Liver (tissue), 9 donors: ENCODE data around the gene IRF2BP2. TPM values are rescaled to one million over a fixed set of nuclear protein-coding genes. Genes with fewer than 3 reads are reported as not detected.
A peak's percentile ranks its signal among the peaks of the same experiment; 100 is the strongest.

Experiments used
- DNase-seq: peaks from one replicate; pipeline ENCODE4 v3.0.0-alpha.2; 2017; ENCODE audit warnings: low spot score
- H3K27ac ChIP-seq, 2 donors: one replicate each; pipeline ENCODE4 v1.7.0; 2013; ENCODE audit warnings: inconsistent platforms in 2 of 2, low read length in 2 of 2, control low read depth in 1 of 2, low read depth in 1 of 2, mild to moderate bottlenecking in 1 of 2
- H3K27me3 ChIP-seq, 4 donors: one replicate each; pipeline versions ENCODE4 v1.6.1 to v1.7.0; 2013; ENCODE audit warnings: low read length in 3 of 4, inconsistent platforms in 1 of 4, mild to moderate bottlenecking in 1 of 4, moderate library complexity in 1 of 4; ENCODE audit not compliant: control insufficient read depth in 4 of 4, insufficient read depth in 4 of 4
- H3K36me3 ChIP-seq, 4 donors: one replicate each; pipeline versions ENCODE4 v1.6.1 to v1.7.0; 2013; ENCODE audit warnings: low read length in 3 of 4, mild to moderate bottlenecking in 3 of 4, low read depth in 1 of 4, moderate library complexity in 1 of 4; ENCODE audit not compliant: control insufficient read depth in 4 of 4, insufficient read depth in 3 of 4
- H3K4me1 ChIP-seq, 4 donors: one replicate each; pipeline versions ENCODE4 v1.6.1 to v1.7.0; 2013; ENCODE audit warnings: low read length in 3 of 4, mild to moderate bottlenecking in 3 of 4, moderate library complexity in 1 of 4; ENCODE audit not compliant: control insufficient read depth in 4 of 4, insufficient read depth in 4 of 4
- H3K4me3 ChIP-seq, 3 donors: one replicate each; pipeline versions ENCODE4 v1.6.1 to v1.7.0; 2013; ENCODE audit warnings: low read length in 3 of 3, control low read depth in 1 of 3, low read depth in 1 of 3, mild to moderate bottlenecking in 1 of 3
- H3K9ac ChIP-seq, 2 donors: one replicate each; pipeline ENCODE4 v1.7.0; 2013; ENCODE audit warnings: low read length in 2 of 2, mild to moderate bottlenecking in 2 of 2, moderate library complexity in 2 of 2, control low read depth in 1 of 2, low read depth in 1 of 2
- H3K9me3 ChIP-seq, 4 donors: one replicate each; pipeline versions ENCODE4 v1.6.1 to v1.7.0; 2013; ENCODE audit warnings: low read length in 3 of 4; ENCODE audit not compliant: control insufficient read depth in 4 of 4
- EGR1 ChIP-seq, 2 donors: IDR thresholded peaks; 2 replicates each; pipeline ENCODE4 v1.6.1; 2016 to 2018; ENCODE audit warnings: antibody characterized with exemption in 2 of 2, low read depth in 2 of 2
- FOXA1 ChIP-seq: IDR thresholded peaks from 2 replicates; pipeline ENCODE4 v1.6.1; 2016; ENCODE audit warnings: antibody characterized with exemption
- FOXA2 ChIP-seq: IDR thresholded peaks from 2 replicates; pipeline ENCODE4 v1.6.1; 2016; ENCODE audit warnings: antibody characterized with exemption
- GABPA ChIP-seq, 2 donors: IDR thresholded peaks in 1 of 2; conservative IDR thresholded peaks in 1 of 2; 2 replicates each; pipeline ENCODE4 v1.6.1; 2016; ENCODE audit warnings: antibody characterized with exemption in 2 of 2, mild to moderate bottlenecking in 1 of 2, moderate library complexity in 1 of 2
- HNF4A ChIP-seq, 2 donors: conservative IDR thresholded peaks; 2 replicates each; pipeline ENCODE4 v1.6.1; 2016; ENCODE audit warnings: antibody characterized with exemption in 2 of 2, mild to moderate bottlenecking in 2 of 2
- HNF4G ChIP-seq: IDR thresholded peaks from 2 replicates; pipeline ENCODE4 v1.6.1; 2016; ENCODE audit warnings: antibody characterized with exemption
- JUND ChIP-seq, 2 donors: IDR thresholded peaks; 2 replicates each; pipeline ENCODE4 v1.6.1; 2016; ENCODE audit warnings: antibody characterized with exemption in 2 of 2
- MAX ChIP-seq: IDR thresholded peaks from 2 replicates; pipeline ENCODE4 v1.6.1; 2016; ENCODE audit warnings: antibody characterized with exemption
- NR2F2 ChIP-seq: IDR thresholded peaks from 2 replicates; pipeline ENCODE4 v1.6.1; 2016; ENCODE audit warnings: antibody characterized with exemption
- RAD21 ChIP-seq, 2 donors: IDR thresholded peaks; 2 replicates each; pipeline ENCODE4 v1.6.1; 2016; ENCODE audit warnings: antibody characterized with exemption in 2 of 2, mild to moderate bottlenecking in 2 of 2
- REST ChIP-seq: IDR thresholded peaks from 2 replicates; pipeline ENCODE4 v1.6.1; 2016; ENCODE audit warnings: antibody characterized with exemption, mild to moderate bottlenecking
- RXRA ChIP-seq, 2 donors: IDR thresholded peaks; 2 replicates each; pipeline ENCODE4 v1.6.1; 2017 to 2018; ENCODE audit warnings: antibody characterized with exemption in 2 of 2, mild to moderate bottlenecking in 1 of 2
- SP1 ChIP-seq: IDR thresholded peaks from 2 replicates; pipeline ENCODE4 v1.6.1; 2018; ENCODE audit warnings: antibody characterized with exemption, mild to moderate bottlenecking
- TAF1 ChIP-seq: conservative IDR thresholded peaks from 2 replicates; pipeline ENCODE4 v1.6.1; 2016; ENCODE audit warnings: antibody characterized with exemption, mild to moderate bottlenecking
- YY1 ChIP-seq: IDR thresholded peaks from 2 replicates; pipeline ENCODE4 v1.6.1; 2016; ENCODE audit warnings: antibody characterized with exemption, mild to moderate bottlenecking
- ZBTB33 ChIP-seq: IDR thresholded peaks from 2 replicates; pipeline ENCODE4 v1.6.1; 2016; ENCODE audit warnings: antibody characterized with exemption
- WGBS: extraction: QIAGEN DNeasy Blood & Tissue Kit; methylation state at CpG from one replicate; pipeline ENCODE4 v1.1.7; 2013; 5-methylcytosine and 5-hydroxymethylcytosine counted together
- polyA plus RNA-seq, 2 donors: library from polyadenylated mRNA; stranded (reverse) in 1 of 2; unstranded in 1 of 2; fragments of 200-250 nt in 1 of 2; fragments of >200 nt in 1 of 2; fragmentation: Nextera tagmentation in 1 of 2; extraction: Ambion mirVana in 1 of 2; gene quantifications; one replicate each; pipeline versions ENCODE4 v1.2.1 to v1.2.3, GENCODE V29; 2013 to 2015
- total RNA-seq, 2 donors: library from RNA; depleted of rRNA; stranded (reverse); fragments of >200 nt; gene quantifications; one replicate each; pipeline ENCODE4 v1.2.3, GENCODE V29; 2014
- TF ChIP-seq, protein P1 (sequence below): fragments of 150-350 bp; IDR thresholded peaks from 2 replicates; pipeline ENCODE4 v1.5.1; 2017; ENCODE audit warnings: improper control_type of control experiment, low read depth, low read length; ENCODE audit not compliant: missing input control
- TF ChIP-seq, protein P2 (sequence below): IDR thresholded peaks from 2 replicates; pipeline ENCODE4 v1.6.1; 2016; ENCODE audit warnings: antibody characterized with exemption
- donor health status: healthy.
- donor health status: healthy.
- donor health status: healthy.
- donor health status: healthy.
- donor health status: healthy.

Gene IRF2BP2
- total and polyA plus RNA-seq, 4 donors: 22.2 to 48.2 (median 35.4) TPM

DNA sequence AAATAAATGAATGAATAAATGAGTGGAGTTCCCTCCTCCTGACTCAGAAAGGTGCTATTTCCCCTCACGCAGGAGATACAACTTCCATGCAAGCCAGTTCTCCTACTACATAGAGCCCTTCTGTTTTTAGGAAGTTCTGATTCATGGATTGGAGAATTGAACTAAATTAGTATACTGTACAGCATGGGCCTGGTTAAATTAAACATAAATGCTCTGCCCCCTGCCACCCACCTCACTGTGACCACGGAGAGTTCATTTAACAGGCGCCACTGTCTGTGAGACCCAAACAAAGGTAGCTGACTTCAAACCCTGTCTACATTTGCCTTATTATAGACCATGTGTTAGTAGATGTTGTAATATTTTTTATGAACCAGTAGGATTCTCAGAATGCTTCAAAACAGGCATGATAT, 9.1 kb upstream of the IRF2BP2 start:
- 37% methylated on average over 3 of the region's 3 CpGs for WGBS
- DNase-seq: no peak
- Histone ChIP-seq H3K27ac (peak overlapping the region; percentile 88 to 90), H3K4me1 (peaks cover 14 to 58% (median 26%) of the 10 kb centered on the region in 4 donors), H3K27me3 (no peaks in the 10 kb centered on the region), H3K9me3 (no peaks in the 10 kb centered on the region), H3K9ac (peak overlapping the region; percentile 28 to 61), H3K36me3 (no peaks in the 10 kb centered on the region), H3K4me3 (no peak overlapping the region)
- TF ChIP-seq JUND (IDR thresholded peaks at IDR 0.05) (no peak), RXRA (IDR thresholded peaks at IDR 0.05) (no peak), EGR1 (IDR thresholded peaks at IDR 0.05; ENCODE audit: low read depth in 2 of 2) (no peak), SP1 (no peak), YY1 (no peak), ZBTB33 (no peak), REST (no peak), HNF4G (no peak), MAX (no peak), TAF1 (no peak), FOXA2 (no peak), GABPA (IDR thresholded peaks at IDR 0.05 in 1 of 2, conservative IDR thresholded peaks at IDR 0.05 in 1 of 2) (no peak), HNF4A (conservative IDR thresholded peaks at IDR 0.05) (no peak), RAD21 (IDR thresholded peaks at IDR 0.05) (no peak), NR2F2 (no peak), FOXA1 (no peak)
- TF ChIP-seq, protein P1, sequence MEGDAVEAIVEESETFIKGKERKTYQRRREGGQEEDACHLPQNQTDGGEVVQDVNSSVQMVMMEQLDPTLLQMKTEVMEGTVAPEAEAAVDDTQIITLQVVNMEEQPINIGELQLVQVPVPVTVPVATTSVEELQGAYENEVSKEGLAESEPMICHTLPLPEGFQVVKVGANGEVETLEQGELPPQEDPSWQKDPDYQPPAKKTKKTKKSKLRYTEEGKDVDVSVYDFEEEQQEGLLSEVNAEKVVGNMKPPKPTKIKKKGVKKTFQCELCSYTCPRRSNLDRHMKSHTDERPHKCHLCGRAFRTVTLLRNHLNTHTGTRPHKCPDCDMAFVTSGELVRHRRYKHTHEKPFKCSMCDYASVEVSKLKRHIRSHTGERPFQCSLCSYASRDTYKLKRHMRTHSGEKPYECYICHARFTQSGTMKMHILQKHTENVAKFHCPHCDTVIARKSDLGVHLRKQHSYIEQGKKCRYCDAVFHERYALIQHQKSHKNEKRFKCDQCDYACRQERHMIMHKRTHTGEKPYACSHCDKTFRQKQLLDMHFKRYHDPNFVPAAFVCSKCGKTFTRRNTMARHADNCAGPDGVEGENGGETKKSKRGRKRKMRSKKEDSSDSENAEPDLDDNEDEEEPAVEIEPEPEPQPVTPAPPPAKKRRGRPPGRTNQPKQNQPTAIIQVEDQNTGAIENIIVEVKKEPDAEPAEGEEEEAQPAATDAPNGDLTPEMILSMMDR: no peak
- TF ChIP-seq, protein P2, sequence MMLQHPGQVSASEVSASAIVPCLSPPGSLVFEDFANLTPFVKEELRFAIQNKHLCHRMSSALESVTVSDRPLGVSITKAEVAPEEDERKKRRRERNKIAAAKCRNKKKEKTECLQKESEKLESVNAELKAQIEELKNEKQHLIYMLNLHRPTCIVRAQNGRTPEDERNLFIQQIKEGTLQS: no peak

GRCh38 chr1:234618737-234619049, 8.7 kb upstream of the IRF2BP2 start:
- TF ChIP-seq EGR1 (IDR thresholded peaks at IDR 0.05; ENCODE audit: low read depth in 2 of 2): peak in 1 of 2 donors; percentile 5
- no peak for TF ChIP-seq FOXA2
- H3K9ac ChIP-seq: peak overlapping the region; percentile 28 to 61
- peak overlapping the region; percentile 88 to 90 for H3K27ac ChIP-seq
- H3K4me1 ChIP-seq: peaks cover 12 to 58% (median 28%) of the 10 kb centered on the region in 4 donors
- no peaks in the 10 kb centered on the region for H3K27me3 ChIP-seq
- H3K36me3 ChIP-seq: no peaks in the 10 kb centered on the region
- H3K4me3 ChIP-seq: no peak overlapping the region
- no peak for DNase-seq
- H3K9me3 ChIP-seq: no peaks in the 10 kb centered on the region
- WGBS: 42% methylated on average over 5 of the region's 5 CpGs
